Natural killer cell (primary cell): Measurements from ENCODE around the gene MRPL43. TPM values are rescaled to one million over a fixed set of nuclear protein-coding genes. Genes with fewer than 3 reads are reported as not detected.
A peak's percentile ranks its signal among the peaks of the same experiment; 100 is the strongest.

ENCODE experiments used
- ATAC-seq, 3 donors: fragments of 150-1000 bp in 2 of 3; fragments of 200-7000 bp in 1 of 3; cut with Tn5 transposase; 1 replicate in 1 of 3; 2 replicates in 2 of 3; pipeline ENCODE4 v1.10.0; 2021; ENCODE audit warnings: mild to moderate bottlenecking in 2 of 3, moderate library complexity in 2 of 3
- DNase-seq, 2 donors: peaks; one replicate each; pipeline versions ENCODE4 v3.0.0 to v3.0.0-alpha.2; 2013 to 2021; ENCODE audit warnings: mixed read lengths in 1 of 2
- H3K27ac ChIP-seq: one replicate; pipeline ENCODE4 v1.5.1; 2013; ENCODE audit warnings: mild to moderate bottlenecking, low read length
- H3K27me3 ChIP-seq: one replicate; pipeline ENCODE4 v1.6.1; 2013; ENCODE audit warnings: low read length; ENCODE audit not compliant: control insufficient read depth, insufficient read depth
- H3K36me3 ChIP-seq: one replicate; pipeline ENCODE4 v1.6.1; 2013; ENCODE audit warnings: low read length; ENCODE audit not compliant: control insufficient read depth, insufficient read depth
- H3K4me1 ChIP-seq: one replicate; pipeline ENCODE4 v1.6.1; 2013; ENCODE audit warnings: low read length; ENCODE audit not compliant: control insufficient read depth, insufficient read depth
- H3K4me3 ChIP-seq: one replicate; pipeline ENCODE4 v1.5.1; 2013; ENCODE audit warnings: low read length
- H3K9me3 ChIP-seq: one replicate; pipeline ENCODE4 v1.6.1; 2013; ENCODE audit warnings: low read length; ENCODE audit not compliant: control insufficient read depth, insufficient read depth
- H3K27ac Mint-ChIP-seq, 2 donors: one replicate each; pipeline ENCODE4 v1.8.0; 2022; ENCODE audit warnings: mild to moderate bottlenecking in 2 of 2, mixed read lengths in 2 of 2, moderate library complexity in 1 of 2
- H3K27me3 Mint-ChIP-seq, 2 donors: one replicate each; pipeline ENCODE4 v1.8.0; 2022; ENCODE audit warnings: low read depth in 2 of 2, mixed read lengths in 2 of 2
- H3K36me3 Mint-ChIP-seq: one replicate; pipeline ENCODE4 v1.8.0; 2022; ENCODE audit warnings: mixed read lengths
- H3K4me1 Mint-ChIP-seq, 2 donors: one replicate each; pipeline ENCODE4 v1.8.0; 2022; ENCODE audit warnings: mixed read lengths in 2 of 2
- H3K4me3 Mint-ChIP-seq: one replicate; pipeline ENCODE4 v1.8.0; 2022; ENCODE audit warnings: mild to moderate bottlenecking, moderate library complexity, mixed read lengths
- H3K9me3 Mint-ChIP-seq, 2 donors: one replicate each; pipeline ENCODE4 v1.8.0; 2022; ENCODE audit warnings: mixed read lengths in 2 of 2
- WGBS: methylation state at CpG from one replicate; pipeline ENCODE4 v1.1.7; 2013; ENCODE audit warnings: missing lambda C conversion rate; ENCODE audit not compliant: insufficient coverage; 5-methylcytosine and 5-hydroxymethylcytosine counted together
- intact Hi-C: fragments of 100-400 bp; cut with micrococcal nuclease; formaldehyde crosslinking; loops from one replicate; pipeline ENCODE4 v1.14.2; 2022
- total RNA-seq, 4 donors: library from RNA; stranded (reverse); fragments of 120-200 nt in 1 of 4; gene quantifications; one replicate each; pipeline versions ENCODE4 v1.2.3 to v1.2.4, GENCODE V29; 2013 to 2022
- TF ChIP-seq, protein P1 (sequence below): fragments of 200-600 bp; IDR thresholded peaks from one replicate; pipeline ENCODE4 v1.8.0; 2022; ENCODE audit warnings: antibody characterized with exemption

The MRPL43 gene
- total RNA-seq, 3 donors from 2014 or later (not counting 1 experiment from before 2014, with no cell fraction given), result 27.2 to 42.0 (median 33.1) TPM

DNA sequence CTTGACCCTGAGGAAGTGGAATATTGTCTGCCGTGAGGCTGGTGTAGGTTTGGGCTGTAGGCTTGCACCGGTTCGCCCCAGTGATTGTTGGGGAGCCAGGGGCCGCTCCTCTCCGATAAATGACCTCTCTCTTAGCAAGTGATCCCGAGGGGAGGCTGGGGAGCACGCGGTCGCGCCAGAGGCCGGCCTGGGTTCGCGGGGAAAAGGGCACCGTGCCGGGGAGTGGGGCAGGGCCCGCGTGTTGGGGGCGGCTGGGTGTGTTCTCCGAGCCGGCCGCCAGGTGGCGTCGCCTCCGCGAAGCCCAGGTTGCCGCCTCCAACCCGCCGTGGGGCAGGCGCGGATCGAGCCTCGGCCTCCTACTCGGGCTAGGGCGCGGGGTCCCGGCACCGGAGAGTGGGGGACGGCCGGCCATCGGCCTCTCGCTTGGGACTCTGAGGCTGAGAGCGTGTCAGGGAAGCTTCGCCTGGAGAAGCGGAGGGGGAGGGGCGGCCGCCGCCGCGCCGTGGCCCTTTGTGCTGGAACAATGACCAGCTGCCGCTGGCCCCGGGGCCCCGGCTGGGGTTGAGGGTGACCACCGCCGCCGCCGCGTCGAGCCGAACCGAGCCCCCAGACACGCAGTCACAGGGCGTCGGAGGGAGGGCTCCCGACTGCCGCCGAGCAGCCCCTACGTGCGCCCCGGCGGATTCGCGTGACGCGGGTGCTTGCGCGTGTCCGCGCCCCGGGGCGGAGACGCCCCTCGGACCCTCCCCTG is 11.9 kb upstream of the MRPL43 start:
- H3K27ac ChIP-seq, result peak overlapping the region; percentile 77
- H3K4me3 Mint-ChIP-seq, result peak overlapping the region; percentile 89
- DNase-seq, result peak; percentile 80 to 90
- peaks cover 35% of the 10 kb centered on the region for H3K4me1 ChIP-seq
- no peaks in the 10 kb centered on the region for H3K9me3 ChIP-seq
- TF ChIP-seq, protein P1, sequence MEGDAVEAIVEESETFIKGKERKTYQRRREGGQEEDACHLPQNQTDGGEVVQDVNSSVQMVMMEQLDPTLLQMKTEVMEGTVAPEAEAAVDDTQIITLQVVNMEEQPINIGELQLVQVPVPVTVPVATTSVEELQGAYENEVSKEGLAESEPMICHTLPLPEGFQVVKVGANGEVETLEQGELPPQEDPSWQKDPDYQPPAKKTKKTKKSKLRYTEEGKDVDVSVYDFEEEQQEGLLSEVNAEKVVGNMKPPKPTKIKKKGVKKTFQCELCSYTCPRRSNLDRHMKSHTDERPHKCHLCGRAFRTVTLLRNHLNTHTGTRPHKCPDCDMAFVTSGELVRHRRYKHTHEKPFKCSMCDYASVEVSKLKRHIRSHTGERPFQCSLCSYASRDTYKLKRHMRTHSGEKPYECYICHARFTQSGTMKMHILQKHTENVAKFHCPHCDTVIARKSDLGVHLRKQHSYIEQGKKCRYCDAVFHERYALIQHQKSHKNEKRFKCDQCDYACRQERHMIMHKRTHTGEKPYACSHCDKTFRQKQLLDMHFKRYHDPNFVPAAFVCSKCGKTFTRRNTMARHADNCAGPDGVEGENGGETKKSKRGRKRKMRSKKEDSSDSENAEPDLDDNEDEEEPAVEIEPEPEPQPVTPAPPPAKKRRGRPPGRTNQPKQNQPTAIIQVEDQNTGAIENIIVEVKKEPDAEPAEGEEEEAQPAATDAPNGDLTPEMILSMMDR, result peak; percentile 94
- under 1% methylated on average over 83 of the region's 83 CpGs for WGBS
- H3K27me3 Mint-ChIP-seq, result peaks cover 0 to 4% of the 10 kb centered on the region in 2 donors
- H3K36me3 ChIP-seq, result no peaks in the 10 kb centered on the region
- peak overlapping the region; percentile 71 to 82 for H3K27ac Mint-ChIP-seq
- peaks cover 14 to 34% of the 10 kb centered on the region in 2 donors for H3K4me1 Mint-ChIP-seq
- intact Hi-C loops, result loop anchor here (1.0 to 5.0 kb wide), 3 partner anchors 12 to 33 kb away; partner anchors contain the start of genes MRPL43, PDZD7, SFXN3 and TWNK
- no peaks in the 10 kb centered on the region for H3K9me3 Mint-ChIP-seq
- ATAC-seq, result peak; percentile 78 to 88 (median 80)
- peak overlapping the region; percentile 83 for H3K4me3 ChIP-seq
- no peaks in the 10 kb centered on the region for H3K27me3 ChIP-seq
- no peaks in the 10 kb centered on the region for H3K36me3 Mint-ChIP-seq

DNA sequence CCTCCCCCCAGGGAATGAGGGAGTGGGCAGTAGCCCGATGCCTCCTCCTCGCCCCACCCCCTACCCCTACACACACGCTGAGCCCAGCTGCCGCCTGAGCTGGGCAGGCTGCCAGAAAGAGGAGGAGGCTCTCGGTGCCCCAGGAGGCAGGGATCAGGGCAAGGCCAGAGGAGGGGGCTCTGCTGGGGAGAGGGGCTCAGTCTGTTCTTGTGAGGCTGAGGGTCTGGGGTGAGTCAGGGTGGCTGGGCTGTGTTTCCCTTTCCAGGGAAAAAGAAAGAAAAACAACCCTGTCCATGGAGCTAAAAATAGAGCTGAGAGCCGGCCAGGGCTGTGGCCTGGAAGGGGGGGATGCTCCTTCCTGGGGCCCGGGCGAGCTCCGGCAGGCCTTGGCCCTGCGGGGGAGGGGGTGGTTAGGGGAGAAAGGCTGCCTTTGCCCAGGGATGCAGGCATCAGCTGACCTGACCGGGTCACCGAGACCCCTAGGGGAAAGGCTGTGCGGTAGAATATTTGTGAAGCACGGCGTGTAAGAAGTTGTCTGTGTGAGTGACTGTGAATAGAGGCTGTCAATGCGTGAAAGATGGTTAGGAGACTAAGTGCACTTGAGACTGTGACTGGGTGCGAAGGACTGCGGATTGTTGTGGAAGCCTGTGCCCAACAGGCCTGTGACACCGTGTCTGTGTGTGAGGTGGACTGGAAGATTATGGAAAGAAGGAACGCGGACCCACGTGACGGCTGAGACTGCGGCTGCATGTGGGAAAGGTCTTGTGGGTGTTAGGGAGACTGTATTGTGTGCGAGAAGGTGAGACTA is 11.1 kb upstream of the MRPL43 start:
- intact Hi-C loops, result loop anchor here (1.0 to 5.0 kb wide), 2 partner anchors 11 to 34 kb away; partner anchors contain the start of genes MRPL43, PDZD7, SFXN3 and TWNK
- DNase-seq, result peak; percentile 35 to 85
- peak overlapping the region; percentile 83 for H3K4me3 ChIP-seq

DNA sequence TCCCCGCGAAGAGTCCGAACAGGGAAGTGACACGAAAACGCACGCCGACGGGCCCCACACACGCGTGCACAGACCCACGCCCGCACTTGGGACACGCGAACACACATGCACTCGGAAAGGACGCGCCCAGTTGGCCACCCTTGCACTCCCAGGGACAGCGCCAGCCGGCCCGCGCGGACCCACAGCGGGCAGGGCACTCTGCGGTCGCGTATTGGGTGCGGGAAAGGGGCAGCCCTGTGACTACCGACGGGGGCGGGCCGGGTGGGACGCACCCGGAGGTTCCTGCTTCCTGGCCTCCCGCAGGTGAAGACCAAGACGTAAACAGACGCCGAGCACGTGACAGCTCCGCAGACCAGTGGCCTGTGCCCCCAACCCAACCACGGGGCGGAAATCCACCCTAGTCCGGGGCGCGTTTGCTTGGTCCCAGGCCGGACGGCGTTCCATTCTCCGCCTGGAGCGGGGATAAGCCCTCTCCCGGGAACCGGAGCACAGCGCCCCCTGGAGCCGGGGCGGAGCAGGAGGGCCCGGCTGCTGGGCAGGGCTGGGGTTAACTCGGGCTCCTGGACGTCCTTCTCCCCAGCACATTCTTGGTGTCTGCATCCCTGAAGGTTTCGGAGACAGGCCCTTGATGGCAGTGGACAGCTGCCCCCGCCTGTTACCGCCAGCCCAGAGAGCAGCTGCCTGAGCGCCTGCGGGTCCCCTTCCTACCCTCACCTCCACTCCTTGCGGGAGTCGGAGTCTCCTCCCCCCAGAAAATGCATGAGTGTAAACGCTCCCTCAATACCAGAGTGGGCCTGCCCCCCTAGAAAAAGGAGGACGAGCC is 10.3 kb upstream of the MRPL43 start:
- ATAC-seq (peak; percentile 34 to 55 (median 43)), DNase-seq (peak; percentile 63 to 81)
- Mint-ChIP-seq H3K27ac (peak overlapping the region; percentile 58 to 85), H3K4me3 (peak overlapping the region; percentile 89), H3K36me3 (no peaks in the 10 kb centered on the region), H3K4me1 (peaks cover 14 to 34% of the 10 kb centered on the region in 2 donors), H3K27me3 (peaks cover 0 to 4% of the 10 kb centered on the region in 2 donors), H3K9me3 (no peaks in the 10 kb centered on the region)
- intact Hi-C loops, result loop anchor here (1.0 to 5.0 kb wide), 2 partner anchors 10 to 35 kb away; partner anchors contain the start of genes MRPL43, PDZD7, SFXN3 and TWNK
- H3K4me1 ChIP-seq, result peaks cover 35% of the 10 kb centered on the region
- H3K27ac ChIP-seq, result peak overlapping the region; percentile 77
- H3K36me3 ChIP-seq, result no peaks in the 10 kb centered on the region
- H3K27me3 ChIP-seq, result no peaks in the 10 kb centered on the region
- H3K4me3 ChIP-seq, result peak overlapping the region; percentile 83
- no peaks in the 10 kb centered on the region for H3K9me3 ChIP-seq
- under 1% methylated on average over 64 of the region's 66 CpGs for WGBS
- TF ChIP-seq, protein P1, result peak; percentile 90

More for the DNA sequence above, 11.1 kb upstream of the MRPL43 start:
- WGBS, result 6% methylated on average over 22 of the region's 25 CpGs
- Mint-ChIP-seq H3K4me3 (peak overlapping the region; percentile 89), H3K27ac (peak overlapping the region; percentile 71 to 82), H3K9me3 (no peaks in the 10 kb centered on the region), H3K36me3 (no peaks in the 10 kb centered on the region), H3K4me1 (peaks cover 14 to 34% of the 10 kb centered on the region in 2 donors), H3K27me3 (peaks cover 0 to 4% of the 10 kb centered on the region in 2 donors)
- Histone ChIP-seq H3K27me3 (no peaks in the 10 kb centered on the region), H3K27ac (peak overlapping the region; percentile 77), H3K4me1 (peaks cover 35% of the 10 kb centered on the region), H3K9me3 (no peaks in the 10 kb centered on the region), H3K36me3 (no peaks in the 10 kb centered on the region)
- TF ChIP-seq, protein P1, result no peak
- peak; percentile 13 to 19 (median 18) for ATAC-seq
